ENCODE data around the gene RAB7B.
A peak's percentile ranks its signal among the peaks of the same experiment; 100 is the strongest.

The RAB7B gene

DNA sequence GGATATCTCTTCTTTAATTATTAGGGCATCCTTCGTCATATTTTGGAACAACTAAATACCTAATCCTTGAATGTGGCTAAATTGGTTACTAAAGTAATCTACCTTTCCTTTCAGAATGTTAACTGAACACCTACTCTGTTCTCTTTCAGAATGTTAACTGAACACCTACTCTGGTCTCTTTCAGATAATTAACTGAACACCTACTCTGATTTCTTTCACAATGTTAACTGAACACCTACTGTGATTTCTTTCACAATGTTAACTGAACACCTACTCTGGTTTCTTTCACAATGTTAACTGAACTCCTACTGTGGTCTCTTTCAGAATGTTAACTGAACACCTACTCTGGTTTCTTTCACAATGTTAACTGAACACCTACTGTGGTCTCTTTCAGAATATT is 21.9 kb downstream of the RAB7B start:
- no peak for DNase-seq (ENCODE audit: low read depth)
- TF ChIP-seq CTCF (conservative IDR thresholded peaks at IDR 0.05; ENCODE audit: low read depth, low read length) = no peak
- no peak overlapping the region for H3K4me3 ChIP-seq (ENCODE audit: low read depth, low read length)

- no peak for DNase-seq (ENCODE audit: low read depth)
- no peak overlapping the region for H3K4me3 ChIP-seq (ENCODE audit: low read depth, low read length)
- no peak for TF ChIP-seq CTCF (conservative IDR thresholded peaks at IDR 0.05; ENCODE audit: low read depth, low read length)
These were observed 22.8 kb downstream of the RAB7B start for GRCh38 chr1:205980237-205980870.

- TF ChIP-seq CTCF (conservative IDR thresholded peaks at IDR 0.05; ENCODE audit: low read depth, low read length) = no peak
These were observed 23.9 kb downstream of the RAB7B start for GRCh38 chr1:205979301-205979700.

DNA sequence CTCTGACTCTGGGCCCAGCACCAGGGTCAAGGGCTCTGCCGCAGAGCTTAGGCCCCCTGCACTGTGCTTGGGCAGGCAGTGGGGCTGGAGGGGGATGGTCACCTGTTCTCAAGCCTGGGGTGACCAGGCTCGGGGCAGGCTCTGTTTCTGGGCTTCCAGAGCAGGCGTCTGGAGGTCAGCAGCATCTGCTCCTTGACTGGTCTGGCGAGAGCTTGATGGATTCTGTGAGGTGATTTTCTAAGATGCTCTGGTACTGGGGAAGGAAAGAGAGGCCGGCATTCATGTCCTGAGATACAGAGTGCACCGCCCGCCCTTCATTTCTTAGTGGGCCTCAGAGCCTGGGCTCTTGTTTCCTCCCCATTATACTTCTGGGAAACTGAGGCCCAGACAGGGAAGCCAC is 24.5 kb downstream of the RAB7B start:
- no peak for TF ChIP-seq CTCF (conservative IDR thresholded peaks at IDR 0.05; ENCODE audit: low read depth, low read length)
- H3K4me3 ChIP-seq (ENCODE audit: low read depth, low read length) = no peak overlapping the region
- DNase-seq (ENCODE audit: low read depth) = no peak

More at GRCh38 chr1:205979301-205979700, 23.9 kb downstream of the RAB7B start:
- no peak overlapping the region for H3K4me3 ChIP-seq (ENCODE audit: low read depth, low read length)
- no peak for DNase-seq (ENCODE audit: low read depth)

GRCh38 chr1:205977402-205978014 is 25.7 kb downstream of the RAB7B start:
- DNase-seq (ENCODE audit: low read depth) = peak; percentile 89
- peak; percentile 99 for TF ChIP-seq CTCF (conservative IDR thresholded peaks at IDR 0.05; ENCODE audit: low read depth, low read length)
- no peak overlapping the region for H3K4me3 ChIP-seq (ENCODE audit: low read depth, low read length)

DNA sequence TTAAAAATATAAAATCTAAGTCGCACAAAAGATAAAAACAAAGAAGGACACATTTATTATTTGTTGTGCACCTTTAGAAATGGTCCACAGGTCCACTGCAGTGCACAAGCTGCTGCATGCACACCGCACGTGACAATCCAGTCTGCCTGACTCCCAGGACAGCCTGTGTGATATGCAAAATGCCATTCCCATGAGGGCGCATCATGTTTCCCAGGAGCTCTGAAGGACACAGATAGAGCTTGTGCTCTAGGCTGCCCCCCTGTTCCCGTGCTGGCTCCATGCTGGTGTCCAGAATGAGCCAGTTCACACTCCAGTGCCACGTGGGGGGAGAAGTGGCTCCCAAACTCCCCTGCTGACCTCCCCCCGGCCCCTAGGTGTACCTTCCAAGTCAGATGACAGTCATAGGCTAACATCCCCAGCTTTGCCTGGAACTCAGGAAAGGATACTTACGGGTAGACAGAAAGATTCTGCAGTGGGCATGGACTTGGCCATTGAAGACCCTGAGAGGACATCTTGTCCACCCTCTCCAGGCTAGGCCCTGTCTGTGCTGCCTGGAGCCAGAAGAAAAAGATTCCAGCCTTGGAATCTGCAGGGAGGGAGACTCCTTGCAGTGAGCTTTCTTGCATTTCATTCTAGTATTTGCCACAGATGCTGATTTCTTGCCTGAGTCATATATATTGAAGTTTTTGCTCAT is 26.3 kb downstream of the RAB7B start:
- DNase-seq (ENCODE audit: low read depth) = peak; percentile 42
- no peak for TF ChIP-seq CTCF (conservative IDR thresholded peaks at IDR 0.05; ENCODE audit: low read depth, low read length)
- no peak overlapping the region for H3K4me3 ChIP-seq (ENCODE audit: low read depth, low read length)
